DND-41 (cell line): Measurements from ENCODE around the gene MYO18B.

Experiments
- CTCF ChIP-seq: IDR thresholded peaks from 2 replicates; pipeline ENCODE4 v1.5.1; 2012; ENCODE audit warnings: borderline replicate concordance, low read length, moderate library complexity, mild to moderate bottlenecking; ENCODE audit not compliant: poor library complexity, severe bottlenecking; ENCODE audit errors: extremely low read depth
- EZH2 ChIP-seq: IDR thresholded peaks from 3 replicates; pipeline ENCODE4 v1.6.1; 2012; ENCODE audit warnings: borderline replicate concordance, low read depth, mild to moderate bottlenecking, moderate library complexity, low read length, inconsistent platforms; ENCODE audit not compliant: severe bottlenecking

DNA sequence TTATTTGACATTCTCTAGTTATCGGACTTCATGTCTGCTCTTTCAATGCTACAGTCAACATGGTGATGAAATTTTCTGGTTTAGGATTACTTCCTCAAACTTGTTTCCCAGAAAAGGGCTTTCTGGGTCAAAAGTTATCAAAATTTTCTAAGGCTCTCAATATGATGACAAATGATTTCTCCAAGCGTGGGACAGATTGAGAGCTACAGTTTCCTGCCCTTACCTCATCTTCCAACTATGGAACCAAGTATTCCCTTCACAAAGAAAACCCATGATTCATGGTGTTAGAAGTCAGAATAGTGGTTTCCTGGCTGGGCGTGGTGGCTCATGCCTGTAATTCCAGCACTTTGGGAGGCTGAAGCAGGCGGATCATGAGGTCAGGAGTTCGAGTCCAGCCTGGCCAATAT is 17.8 kb downstream of the MYO18B start:
- TF ChIP-seq CTCF (no peak), EZH2 (no peak)
